H1 (cell line): Measurements from ENCODE around the gene CALHM5. TPM values are rescaled to one million over a fixed set of nuclear protein-coding genes. Genes with fewer than 3 reads are reported as not detected.

Experiments
- CTCF ChIA-PET: fragments of 300-600 bp; sonication (Branson Sonifier 250); formaldehyde crosslinking; loops from one replicate; lab custom pipeline; 2021; ENCODE audit not compliant: partially characterized antibody; lab: Charles Lee
- POLR2A ChIA-PET: fragments of 300-600 bp; sonication (Branson Sonifier 250); formaldehyde crosslinking; loops from one replicate; lab custom pipeline; 2021; ENCODE audit warnings: inconsistent platforms; ENCODE audit not compliant: partially characterized antibody; lab: Charles Lee
- DNase-seq, 2 experiments: peaks; one replicate each; pipeline versions ENCODE4 v3.0.0 to v3.0.0-alpha.2; 2010 to 2022; ENCODE audit warnings: low spot score in 2 of 2, low read depth in 1 of 2, mixed read lengths in 1 of 2
- FAIRE-seq: peaks from 2 replicates; lab custom pipeline; 2011; peaks lifted over from hg19 to GRCh38; lab: Jason Lieb, UNC
- H2AFZ ChIP-seq: 2 replicates; pipeline ENCODE4 v1.8.1; 2012; ENCODE audit warnings: low read length, inconsistent platforms
- H2AK5ac ChIP-seq: 2 replicates; pipeline ENCODE4 v1.6.1; 2013; ENCODE audit warnings: low read depth, low read length
- H2BK120ac ChIP-seq: replicated peaks from 2 replicates; pipeline ENCODE3; 2013; ENCODE audit warnings: low read depth, low read length, inconsistent platforms
- H2BK12ac ChIP-seq: 2 replicates; pipeline ENCODE4 v1.6.1; 2013; ENCODE audit warnings: low read depth, low read length
- H2BK15ac ChIP-seq: 2 replicates; pipeline ENCODE4 v1.6.1; 2013; ENCODE audit warnings: low read length
- H2BK20ac ChIP-seq: 2 replicates; pipeline ENCODE4 v1.6.1; 2013; ENCODE audit warnings: low read length
- H2BK5ac ChIP-seq: 2 replicates; pipeline ENCODE4 v1.6.1; 2013; ENCODE audit warnings: low read depth, low read length
- H3K14ac ChIP-seq: 2 replicates; pipeline ENCODE4 v1.6.1; 2013; ENCODE audit warnings: inconsistent platforms; ENCODE audit not compliant: insufficient read length
- H3K18ac ChIP-seq: 2 replicates; pipeline ENCODE4 v1.6.1; 2013; ENCODE audit warnings: low read length; ENCODE audit errors: extremely low read depth
- H3K23ac ChIP-seq: 2 replicates; pipeline ENCODE4 v1.6.1; 2013; ENCODE audit warnings: inconsistent platforms; ENCODE audit not compliant: insufficient read length
- H3K23me2 ChIP-seq: 2 replicates; pipeline ENCODE4 v1.6.1; 2013; ENCODE audit warnings: low read depth, low read length
- H3K27ac ChIP-seq: 2 replicates; pipeline ENCODE4 v1.6.1; 2011; ENCODE audit warnings: low read depth, low read length, inconsistent platforms
- H3K27me3 ChIP-seq, 4 experiments: replicated peaks in 1 of 4; 1 replicate in 1 of 4; 2 replicates in 3 of 4; pipeline versions ENCODE4 v1.6.1 to v1.8.1; 2011 to 2013; ENCODE audit warnings: low read length in 3 of 4, mild to moderate bottlenecking in 3 of 4, inconsistent platforms in 2 of 4, mixed read lengths in 2 of 4, moderate library complexity in 1 of 4; ENCODE audit not compliant: control insufficient read depth in 3 of 4, insufficient read depth in 3 of 4; ENCODE audit errors: extremely low read depth in 1 of 4
- H3K36me3 ChIP-seq, 4 experiments: 2 replicates each; pipeline versions ENCODE4 v1.6.1 to v1.8.1; 2011 to 2013; ENCODE audit warnings: mild to moderate bottlenecking in 4 of 4, low read length in 3 of 4, moderate library complexity in 2 of 4, control low read depth in 1 of 4, inconsistent platforms in 1 of 4; ENCODE audit not compliant: insufficient read depth in 4 of 4, control insufficient read depth in 2 of 4
- H3K4ac ChIP-seq: replicated peaks from 2 replicates; pipeline ENCODE3; 2013; ENCODE audit warnings: low read length, low read depth, mixed read lengths, inconsistent platforms; ENCODE audit not compliant: insufficient read length
- H3K4me1 ChIP-seq, 4 experiments: replicated peaks in 1 of 4; 1 replicate in 1 of 4; 2 replicates in 3 of 4; pipeline versions ENCODE4 v1.6.1 to v1.8.1; 2011 to 2013; ENCODE audit warnings: low read length in 3 of 4, inconsistent platforms in 2 of 4, mixed read lengths in 1 of 4; ENCODE audit not compliant: insufficient read depth in 4 of 4, control insufficient read depth in 3 of 4
- H3K4me2 ChIP-seq, 2 experiments: 2 replicates each; pipeline versions ENCODE4 v1.6.1 to v1.8.1; 2011 to 2013; ENCODE audit warnings: low read depth in 2 of 2, low read length in 2 of 2, control low read depth in 1 of 2, inconsistent platforms in 1 of 2, mild to moderate bottlenecking in 1 of 2; ENCODE audit not compliant: insufficient read depth in 1 of 2
- H3K4me3 ChIP-seq, 4 experiments: fragments of 200-600, 300-600 bp in 1 of 4; sonication (generic), shearing (Covaris generic), sonication (Bioruptor Twin) in 1 of 4; 2 replicates each; pipeline versions ENCODE4 v1.5.1 to v1.8.1; 2011 to 2016; ENCODE audit warnings: low read length in 4 of 4, low read depth in 3 of 4, control low read depth in 2 of 4, inconsistent platforms in 2 of 4, mild to moderate bottlenecking in 2 of 4, mixed read lengths in 1 of 4, moderate library complexity in 1 of 4; ENCODE audit not compliant: insufficient read depth in 2 of 4; ENCODE audit errors: extremely low read depth in 1 of 4
- H3K56ac ChIP-seq: replicated peaks from 2 replicates; pipeline ENCODE3; 2013; ENCODE audit warnings: low read depth, mild to moderate bottlenecking, mixed read lengths, low read length, inconsistent platforms; ENCODE audit not compliant: insufficient read length
- H3K79me1 ChIP-seq: 2 replicates; pipeline ENCODE4 v1.6.1; 2013; ENCODE audit warnings: low read depth, low read length, control low read depth
- H3K79me2 ChIP-seq, 2 experiments: 2 replicates each; pipeline versions ENCODE4 v1.6.1 to v1.8.1; 2012 to 2013; ENCODE audit warnings: low read length in 2 of 2, mild to moderate bottlenecking in 2 of 2, inconsistent platforms in 1 of 2; ENCODE audit not compliant: insufficient read depth in 2 of 2, control insufficient read depth in 1 of 2
- H3K9ac ChIP-seq, 4 experiments: replicated peaks in 1 of 4; 1 replicate in 1 of 4; 2 replicates in 3 of 4; pipeline versions ENCODE4 v1.6.1 to v1.8.1; 2011 to 2013; ENCODE audit warnings: low read depth in 3 of 4, low read length in 3 of 4, control low read depth in 2 of 4, mild to moderate bottlenecking in 2 of 4, moderate library complexity in 2 of 4, inconsistent platforms in 1 of 4; ENCODE audit errors: extremely low read depth in 1 of 4
- H3K9me3 ChIP-seq, 2 experiments: 2 replicates each; pipeline versions ENCODE4 v1.6.1 to v1.8.1; 2012 to 2013; ENCODE audit warnings: mild to moderate bottlenecking in 2 of 2, moderate library complexity in 2 of 2, control low read depth in 1 of 2, inconsistent platforms in 1 of 2, low read depth in 1 of 2, low read length in 1 of 2, mixed read lengths in 1 of 2; ENCODE audit not compliant: insufficient read depth in 2 of 2
- H4K20me1 ChIP-seq, 2 experiments: replicated peaks in 1 of 2; 2 replicates each; pipeline versions ENCODE3 to v1.8.1; 2011 to 2013; ENCODE audit warnings: inconsistent platforms in 2 of 2, low read length in 2 of 2, mild to moderate bottlenecking in 1 of 2; ENCODE audit not compliant: insufficient read depth in 2 of 2, control insufficient read depth in 1 of 2
- H4K5ac ChIP-seq: 2 replicates; pipeline ENCODE4 v1.6.1; 2013; ENCODE audit warnings: low read length, low read depth, mixed read lengths, inconsistent platforms; ENCODE audit not compliant: insufficient read length
- H4K8ac ChIP-seq: 2 replicates; pipeline ENCODE4 v1.8.0; 2013; ENCODE audit warnings: mild to moderate bottlenecking, moderate library complexity, low read length, inconsistent platforms; ENCODE audit not compliant: insufficient read depth; ENCODE audit errors: extremely low read depth
- H4K91ac ChIP-seq: replicated peaks from 2 replicates; pipeline ENCODE3; 2013; ENCODE audit warnings: low read length, mixed read lengths, inconsistent platforms; ENCODE audit not compliant: insufficient read length
- ASH2L ChIP-seq: fragments of 200-600, 300-600 bp; sonication (generic); IDR thresholded peaks from one replicate; pipeline ENCODE4 v1.7.1; 2017; ENCODE audit warnings: low read length
- CEBPB ChIP-seq: IDR thresholded peaks from 2 replicates; pipeline ENCODE4 v1.6.1; 2012; ENCODE audit warnings: low read depth, low read length
- GABPA ChIP-seq: IDR thresholded peaks from 2 replicates; pipeline ENCODE4 v1.6.1; 2011; ENCODE audit warnings: mild to moderate bottlenecking, low read length, moderate library complexity, borderline replicate concordance; ENCODE audit not compliant: insufficient read depth
- SIRT6 ChIP-seq: IDR thresholded peaks from one replicate; pipeline ENCODE4 v1.7.1; 2012; ENCODE audit warnings: low read length, inconsistent platforms
- WGBS, 2 experiments: shearing (Covaris generic) in 1 of 2; methylation state at CpG; one replicate each; pipeline versions ENCODE4 v1.1.6 to v1.1.7; 2013 to 2015; ENCODE audit warnings: low lambda C conversion rate in 2 of 2, mixed read lengths in 2 of 2, inconsistent platforms in 1 of 2, low coverage in 1 of 2, missing lambda C conversion rate in 1 of 2; ENCODE audit not compliant: insufficient replicate concordance in 2 of 2, insufficient coverage in 1 of 2, insufficient read length in 1 of 2; ENCODE audit errors: extremely low coverage in 1 of 2, missing lambda C conversion rate in 1 of 2; 5-methylcytosine and 5-hydroxymethylcytosine counted together
- polyA plus RNA-seq, 7 experiments: library from polyadenylated mRNA; depleted of rRNA in 3 of 7; stranded (reverse) in 5 of 7; unstranded in 2 of 7; fragments of >200 nt in 5 of 7; fragments of 200-250 nt in 2 of 7; gene quantifications; 1 replicate in 5 of 7; 2 replicates in 1 of 7; 4 replicates in 1 of 7; pipeline versions ENCODE4 v1.2.1 to v1.2.3, GENCODE V29; 2011 to 2013; ENCODE audit warnings: missing spikeins in 2 of 7, mixed read lengths in 2 of 7
- total RNA-seq: library from RNA; stranded (reverse); fragmentation: NEBNext Ultra II Directional; extraction: Animal tissue kit (Norgen Biotek cat#: 25700); gene quantifications from 2 replicates; pipeline ENCODE4 v1.2.1, GENCODE V29; 2021

Gene CALHM5
- total and polyA plus RNA-seq, 2 of the 8 experiments (the other 6 are each of a cell fraction or from before 2014, with no cell fraction given) = 0.05 to 0.09 TPM

DNA sequence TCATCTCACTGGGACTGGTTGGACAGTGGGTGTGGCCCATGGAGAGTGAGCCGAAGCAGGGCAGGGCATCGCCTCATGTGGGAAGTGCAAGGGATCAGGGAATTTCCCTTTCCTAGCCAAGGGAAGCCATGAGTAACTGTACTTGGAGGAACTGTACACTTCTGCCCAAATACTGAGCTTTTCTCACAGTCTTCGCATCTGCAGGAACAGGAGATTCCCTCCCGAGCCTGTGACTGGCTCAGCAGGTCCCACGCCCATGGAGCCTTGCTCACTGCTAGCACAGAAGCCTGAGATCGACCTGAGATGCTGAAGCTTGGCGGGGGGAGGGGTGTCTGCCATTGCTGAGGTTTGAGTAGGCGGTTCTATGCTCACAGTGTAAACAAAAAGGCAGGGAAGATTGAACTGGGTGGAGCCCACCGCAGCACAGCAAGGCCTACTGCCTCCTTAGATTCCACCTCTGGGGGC, 10.4 kb upstream of the CALHM5 start:
- H3K9me3 ChIP-seq = no peaks in the 10 kb centered on the region
- no peak overlapping the region for H3K27ac ChIP-seq
- H3K18ac ChIP-seq = no peak overlapping the region
- no peaks in the 10 kb centered on the region for H3K36me3 ChIP-seq
- H2BK120ac ChIP-seq = no peak overlapping the region
- FAIRE-seq (no peak), DNase-seq (no peak)
- no peak overlapping the region for H4K91ac ChIP-seq
- H3K56ac ChIP-seq = no peak overlapping the region
- no peak overlapping the region for H4K8ac ChIP-seq
- no peak overlapping the region for H3K4ac ChIP-seq
- no peak overlapping the region for H3K9ac ChIP-seq
- no peak overlapping the region for H2AK5ac ChIP-seq
- no peak overlapping the region for H3K4me2 ChIP-seq
- H2BK5ac ChIP-seq = no peak overlapping the region
- no peak overlapping the region for H4K5ac ChIP-seq
- H3K4me3 ChIP-seq = no peak overlapping the region
- TF ChIP-seq CEBPB (no peak), ASH2L (no peak), GABPA (no peak), SIRT6 (no peak)
- no peak overlapping the region for H3K14ac ChIP-seq
- H4K20me1 ChIP-seq = no peaks in the 10 kb centered on the region
- H2AFZ ChIP-seq = peak overlapping the region; percentile 95
- H2BK15ac ChIP-seq = no peak overlapping the region
- H2BK12ac ChIP-seq = no peak overlapping the region
- H2BK20ac ChIP-seq = no peak overlapping the region
- ChIA-PET CTCF (interaction anchor here (0.6 to 2.7 kb wide), 14 partner anchors 9 to 396 kb away, joined by 3 to 15 read pairs (median 4); partner anchors contain the start of gene CALHM5), POLR2A (interaction anchor here (1.0 to 1.7 kb wide), 2 partner anchors 39 to 48 kb away, joined by 3 to 4 read pairs; no protein-coding TSS in a partner anchor)
- no peaks in the 10 kb centered on the region for H3K23me2 ChIP-seq
- peaks cover 0 to 4% (median 0%) of the 10 kb centered on the region in 4 experiments; a peak in 1 of 7 replicates for H3K4me1 ChIP-seq
- H3K23ac ChIP-seq = no peak overlapping the region
- H3K79me2 ChIP-seq = no peaks in the 10 kb centered on the region
- no peaks in the 10 kb centered on the region for H3K79me1 ChIP-seq
- H3K27me3 ChIP-seq = no peaks in the 10 kb centered on the region
- WGBS, 2 experiments = 80% methylated on average over 9 of the region's 9 CpGs; no CpG with 5 or more reads in 1 of the 2 experiments
